NCI-H1417 treated with DMSO at 0.1 percent for 48 hours (cell line): Measurements from ENCODE around the gene MAP3K5.

Experiments
- DNase-seq: peaks from one replicate; lab custom pipeline; 2025; lab: John Stamatoyannopoulos, UW

MAP3K5 gene

GRCh38 chr6:136538836-136539235 is 253.4 kb downstream of the MAP3K5 start:
- DNase-seq = no peak

DNA sequence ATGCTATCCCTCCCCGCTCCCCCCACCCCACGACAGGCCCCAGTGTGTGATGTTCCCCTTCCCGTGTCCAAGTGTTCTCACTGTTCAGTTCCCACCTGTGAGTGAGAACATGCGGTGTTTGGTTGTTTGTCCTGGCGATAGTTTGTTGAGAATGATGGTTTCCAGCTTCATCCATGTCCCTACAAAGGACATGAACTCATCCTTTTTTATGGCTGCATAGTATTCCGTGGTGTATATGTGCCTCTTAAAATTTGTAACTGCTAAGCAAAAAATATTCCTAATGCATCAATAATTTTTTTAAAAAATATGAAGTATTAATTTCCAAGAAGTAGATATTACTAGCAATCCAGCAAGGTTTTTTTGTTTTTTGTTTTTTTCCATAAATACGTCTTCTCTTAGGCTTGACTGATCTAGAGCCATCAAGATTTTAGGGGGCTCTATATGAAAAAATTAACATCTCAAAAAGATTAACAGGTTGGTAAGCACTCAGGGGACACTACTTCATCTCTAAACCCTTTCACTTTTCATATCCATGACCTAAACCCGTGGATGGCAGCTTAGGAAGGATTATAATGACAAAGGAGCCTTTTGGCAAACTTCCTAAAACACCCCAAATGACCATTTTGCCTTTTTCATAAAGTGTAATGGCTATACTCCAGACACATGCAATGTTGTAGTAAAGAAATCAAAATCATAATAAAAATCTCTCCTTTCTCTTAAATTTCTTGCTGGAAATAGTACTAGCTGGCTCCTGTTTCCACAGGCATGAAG is 256.2 kb downstream of the MAP3K5 start:
- no peak for DNase-seq

DNA sequence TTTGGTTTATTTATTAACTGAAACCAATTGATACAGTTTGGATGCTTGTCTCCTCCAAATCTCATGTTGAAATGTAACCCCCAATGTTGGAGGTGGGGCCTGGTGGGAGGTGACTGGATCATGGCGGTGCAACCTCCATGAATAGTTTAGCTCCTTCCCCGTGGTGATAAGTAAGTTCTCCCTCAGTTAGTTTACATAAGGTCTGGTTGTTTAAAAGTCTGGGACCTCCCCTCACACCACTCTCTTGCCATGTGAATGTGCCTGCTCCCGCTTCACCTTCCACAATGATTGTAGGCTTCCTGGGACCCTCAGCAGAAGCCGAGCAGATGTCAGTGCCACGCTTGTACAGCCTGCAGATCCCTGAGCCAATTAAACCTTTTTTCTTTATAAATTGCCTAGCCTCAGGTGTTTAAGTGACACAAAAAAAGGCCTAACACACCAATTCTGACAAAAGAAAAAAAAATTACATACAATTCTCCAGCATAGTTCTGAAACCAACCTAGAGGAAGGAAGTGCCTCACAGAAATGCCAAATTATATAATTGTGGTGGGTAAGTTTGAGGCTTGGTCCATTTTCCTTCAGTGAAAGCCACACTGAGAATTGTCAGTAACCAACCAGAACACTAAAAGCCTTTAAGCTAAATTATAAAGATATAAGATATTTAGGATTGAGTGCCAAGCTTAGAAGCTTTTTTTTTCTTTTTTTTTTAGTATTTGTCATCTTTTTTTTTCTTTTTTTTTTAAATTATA is 257.1 kb downstream of the MAP3K5 start:
- DNase-seq = no peak

GRCh38 chr6:136534268-136534667 is 258.0 kb downstream of the MAP3K5 start:
- DNase-seq = no peak

GRCh38 chr6:136533487-136533886 is 258.8 kb downstream of the MAP3K5 start:
- no peak for DNase-seq

DNA sequence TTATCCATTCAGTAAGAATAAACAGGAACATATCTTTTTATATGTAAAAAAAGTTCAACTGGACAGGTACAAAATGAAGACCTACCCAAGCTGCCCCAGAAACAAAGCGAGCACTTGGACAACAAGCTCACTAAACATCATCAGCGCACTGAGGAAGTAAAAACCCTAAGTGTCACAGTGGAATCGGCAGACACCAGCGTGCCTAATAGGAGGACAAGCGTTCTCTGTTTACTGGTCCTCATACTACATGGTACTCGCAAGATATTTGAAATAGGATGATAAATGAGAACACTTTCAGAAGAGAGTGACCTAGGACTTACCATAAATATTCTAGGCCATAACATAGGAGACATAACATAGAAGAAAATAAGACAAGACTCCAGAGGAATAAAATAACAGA is 260.2 kb downstream of the MAP3K5 start:
- DNase-seq = no peak

DNA sequence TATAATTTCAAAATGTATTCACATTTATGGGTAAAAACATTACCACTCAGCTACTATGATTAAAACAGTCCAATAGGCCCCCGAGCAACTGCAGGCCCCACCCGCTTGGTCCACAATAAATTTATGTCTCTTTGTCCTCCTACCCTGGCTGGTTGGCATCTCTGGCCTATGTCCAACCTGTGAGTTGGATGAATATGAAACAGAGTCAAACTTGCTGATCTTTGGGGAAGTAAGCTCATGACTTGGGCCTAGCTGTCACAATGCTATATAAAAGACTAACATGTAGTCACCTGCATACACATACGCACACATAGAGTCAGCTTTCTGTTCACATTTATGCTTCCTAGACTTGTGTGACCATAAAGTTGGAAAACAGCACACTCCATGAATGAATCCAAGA is 262.6 kb downstream of the MAP3K5 start:
- no peak for DNase-seq

DNA sequence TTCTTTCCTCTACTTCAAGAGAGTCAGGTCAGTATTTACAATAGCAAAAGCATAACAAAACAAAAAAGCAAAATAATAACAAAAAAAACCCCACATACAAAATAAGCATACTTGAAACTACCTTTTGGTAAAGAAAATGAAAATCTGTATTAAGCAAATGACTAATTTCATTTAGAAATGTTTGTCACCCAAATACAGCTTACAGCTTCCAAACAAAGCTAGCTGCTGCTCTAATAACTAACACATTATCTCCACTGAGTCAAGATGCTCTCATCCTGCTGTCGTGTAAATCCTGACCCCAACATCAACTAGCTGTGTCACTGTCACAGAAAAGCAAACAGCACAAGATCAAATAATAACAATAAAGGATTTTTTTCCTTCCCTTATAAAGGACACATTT is 263.8 kb downstream of the MAP3K5 start:
- no peak for DNase-seq

- DNase-seq = no peak
These were observed 264.4 kb downstream of the MAP3K5 start for GRCh38 chr6:136527831-136528230.

- DNase-seq = no peak
These were observed 265.3 kb downstream of the MAP3K5 start for GRCh38 chr6:136526937-136527336.

GRCh38 chr6:136526196-136526930 is 265.9 kb downstream of the MAP3K5 start:
- DNase-seq = no peak

DNA sequence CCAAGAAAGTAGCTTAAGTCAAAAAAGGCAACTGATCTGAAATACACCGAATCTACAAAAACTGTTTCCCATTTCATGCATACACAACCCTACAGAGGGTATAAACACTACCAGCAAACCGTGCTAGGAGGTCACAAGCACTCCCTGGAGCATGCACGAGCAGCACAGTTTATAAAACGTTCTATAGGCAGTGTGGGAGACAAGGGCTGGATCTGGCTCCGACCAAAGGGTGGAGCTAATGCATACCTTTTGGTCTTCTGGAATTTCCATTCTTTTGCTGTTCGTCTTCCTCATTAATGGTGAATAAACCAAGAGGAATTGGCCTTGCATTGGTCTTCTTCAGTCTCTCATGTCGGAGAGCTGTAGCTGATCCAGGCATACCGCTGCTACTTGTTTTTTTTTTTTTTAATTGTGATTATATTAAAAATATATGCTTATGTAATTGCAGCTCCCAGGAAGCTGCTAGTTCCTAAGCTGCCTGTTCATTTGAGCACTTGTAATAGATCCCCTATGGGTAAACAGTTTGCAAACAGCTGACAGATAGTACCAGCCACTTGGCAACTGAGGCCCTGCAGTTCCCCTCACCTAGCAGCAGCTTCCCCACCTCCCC is 266.6 kb downstream of the MAP3K5 start:
- peak; percentile 53 for DNase-seq

DNA sequence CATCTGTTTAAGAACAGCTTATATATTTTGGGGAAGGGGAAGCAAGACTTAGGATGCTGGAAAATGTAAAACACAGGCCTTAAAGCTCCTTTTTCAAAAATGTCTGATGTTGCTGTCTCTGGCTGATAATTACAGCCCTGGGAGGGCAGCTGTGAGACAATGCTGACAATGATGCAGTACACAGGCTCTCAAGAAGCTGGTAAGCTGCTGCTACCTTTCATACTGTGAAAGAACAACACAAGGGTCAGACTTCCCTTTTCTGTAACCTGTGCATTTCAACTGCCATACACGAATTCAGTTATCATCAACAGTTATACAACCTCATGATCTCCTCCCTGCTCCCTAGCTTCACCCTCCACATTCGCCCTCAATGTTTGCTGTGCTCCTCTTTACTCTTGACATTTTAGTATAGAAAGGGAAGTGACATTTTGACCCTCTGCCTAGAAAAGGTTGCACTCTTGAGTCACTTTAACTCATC is 267.3 kb downstream of the MAP3K5 start:
- DNase-seq = peak; percentile 77

DNA sequence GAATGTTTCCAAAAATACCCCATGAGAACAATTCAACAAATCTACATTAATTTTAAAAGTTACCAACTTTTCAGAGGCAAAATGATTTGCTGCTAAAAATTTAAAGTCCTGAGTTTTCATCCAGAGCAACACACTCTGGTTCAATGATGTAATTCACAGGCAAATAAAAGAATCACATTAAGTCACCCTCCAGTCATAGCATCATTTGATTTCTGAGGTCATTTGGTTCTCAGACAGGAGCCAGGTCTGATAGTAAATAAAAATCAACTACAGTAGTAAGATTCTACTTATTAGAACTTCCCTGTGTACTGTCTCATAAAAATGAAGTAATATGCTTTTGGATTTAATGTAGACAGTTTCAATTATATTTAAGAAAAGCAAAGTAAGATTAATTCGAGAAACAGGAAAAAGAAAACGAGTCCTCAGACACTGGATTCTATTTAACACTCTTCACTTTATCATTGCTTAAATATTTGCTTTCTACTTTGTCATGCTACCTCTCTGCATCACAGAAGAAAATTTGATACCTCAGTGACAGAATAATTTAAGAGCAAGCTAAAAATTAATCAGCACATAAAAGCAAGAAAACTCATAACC is 267.8 kb downstream of the MAP3K5 start:
- DNase-seq = peak; percentile 77

DNA sequence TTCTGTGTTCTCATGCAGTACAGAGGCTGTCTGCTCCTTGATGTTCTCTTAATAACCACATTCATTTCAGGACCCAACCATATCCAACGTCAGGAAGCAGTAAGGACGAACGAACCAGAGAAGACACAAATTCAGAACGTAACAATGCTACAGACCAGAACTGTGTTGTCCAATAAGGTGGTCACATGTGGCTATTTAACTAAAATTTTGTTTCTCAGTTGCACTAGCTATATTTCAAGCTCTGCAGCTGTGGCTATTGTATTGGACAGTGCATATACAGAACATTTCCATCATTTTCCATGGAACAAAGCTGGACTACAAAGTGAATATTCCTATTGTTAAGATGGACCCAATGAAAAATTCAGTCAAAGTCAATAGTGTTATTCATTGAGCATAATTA is 269.1 kb downstream of the MAP3K5 start:
- DNase-seq = no peak

DNA sequence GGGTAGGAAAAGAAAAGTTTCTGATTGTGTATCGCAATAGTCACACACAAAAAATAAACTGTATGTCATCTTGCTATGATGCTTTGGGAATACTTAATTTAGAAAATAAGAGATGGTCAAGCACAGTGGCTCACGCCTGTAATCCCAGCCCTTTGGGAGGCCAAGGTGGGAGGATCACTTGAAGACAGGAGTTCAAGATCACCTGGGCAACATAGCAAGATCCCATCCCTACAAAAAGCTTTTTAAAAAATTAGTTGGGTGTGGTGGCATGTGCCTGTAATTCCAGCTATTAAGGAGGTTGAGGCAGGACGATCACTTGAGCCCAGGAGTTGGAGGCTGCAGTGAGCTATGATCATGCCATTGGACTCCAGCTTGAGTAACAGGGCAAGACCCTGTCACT is 269.6 kb downstream of the MAP3K5 start:
- DNase-seq = no peak

- no peak for DNase-seq
These were observed 270.4 kb downstream of the MAP3K5 start for GRCh38 chr6:136521911-136522310.

GRCh38 chr6:136521427-136521826 is 270.9 kb downstream of the MAP3K5 start:
- DNase-seq = no peak

- no peak for DNase-seq
These were observed 271.8 kb downstream of the MAP3K5 start for GRCh38 chr6:136520517-136520916.

DNA sequence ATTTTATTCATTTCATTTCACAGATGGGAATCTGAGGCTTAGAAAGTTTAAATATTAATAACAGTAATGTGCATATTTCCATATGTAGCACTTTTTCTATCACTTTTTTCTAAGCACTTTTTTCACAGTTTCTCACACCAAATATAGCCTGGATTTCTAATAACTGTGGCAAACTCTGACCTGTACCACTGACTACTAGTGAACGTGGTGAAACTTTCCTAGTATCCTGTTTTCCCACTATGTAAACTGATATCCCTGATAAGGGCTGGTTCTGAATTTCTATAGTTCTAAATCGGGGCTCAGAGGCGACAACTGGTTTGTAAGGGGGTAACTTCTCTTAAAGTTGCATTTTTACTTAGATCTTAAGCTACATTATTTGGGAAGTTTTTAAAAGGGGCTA is 274.7 kb downstream of the MAP3K5 start:
- no peak for DNase-seq

GRCh38 chr6:136517002-136517401 is 275.3 kb downstream of the MAP3K5 start:
- DNase-seq = peak; percentile 88

- no peak for DNase-seq
These were observed 277.7 kb downstream of the MAP3K5 start for GRCh38 chr6:136514591-136514990.
